Vagina (tissue), 2 donors: Measurements from ENCODE around the gene HNRNPA3. TPM values are rescaled to one million over a fixed set of nuclear protein-coding genes. Genes with fewer than 3 reads are reported as not detected.
A peak's percentile ranks its signal among the peaks of the same experiment; 100 is the strongest.

Experiments used
- DNase-seq, 2 donors: peaks; one replicate each; pipeline ENCODE4 v3.0.0-alpha.2; 2017; ENCODE audit errors: extremely low spot score in 2 of 2
- H3K27ac ChIP-seq: fragments of 200-600 bp; sonication (generic); one replicate; pipeline ENCODE4 v1.5.1; 2019
- H3K27me3 ChIP-seq: fragments of 200-600 bp; sonication (generic); one replicate; pipeline ENCODE4 v1.5.1; 2019
- H3K36me3 ChIP-seq, 2 donors: fragments of 200-600 bp; sonication (generic); one replicate each; pipeline ENCODE4 v1.5.1; 2017 to 2019
- H3K4me1 ChIP-seq: fragments of 200-600 bp; sonication (generic); one replicate; pipeline ENCODE4 v1.5.1; 2019
- H3K4me3 ChIP-seq, 2 donors: fragments of 200-600 bp; sonication (generic); 1 replicate in 1 of 2; 2 replicates in 1 of 2; pipeline ENCODE4 v1.5.1; 2016 to 2019
- H3K9me3 ChIP-seq: fragments of 200-600 bp; sonication (generic); one replicate; pipeline ENCODE4 v1.5.1; 2019
- POLR2A ChIP-seq, 2 donors: fragments of 450-650 bp; IDR thresholded peaks; one replicate each; pipeline ENCODE4 v1.6.1; 2017; ENCODE audit warnings: antibody characterized with exemption in 2 of 2, mild to moderate bottlenecking in 2 of 2, moderate library complexity in 2 of 2
- POLR2AphosphoS5 ChIP-seq, 2 donors: sonication (generic); formaldehyde crosslinking; IDR thresholded peaks; one replicate each; pipeline ENCODE4 v1.9.0; 2017; ENCODE audit warnings: antibody characterized with exemption in 2 of 2, mild to moderate bottlenecking in 2 of 2, low read depth in 1 of 2; ENCODE audit not compliant: insufficient read depth in 1 of 2
- intact Hi-C: fragments of 100-400 bp; cut with DNase I; formaldehyde crosslinking; loops from one replicate; pipeline ENCODE4 v1.15.1; 2023
- total RNA-seq: library from RNA; depleted of rRNA; stranded (reverse); fragments of >200 nt; gene quantifications from one replicate; pipeline ENCODE4 v1.2.3, GENCODE V29; 2016
- TF ChIP-seq, protein P1 (sequence below), 3 experiments: fragments of 450-650 bp in 2 of 3; fragments of 200-600 bp in 1 of 3; sonication (generic) in 1 of 3; IDR thresholded peaks; one replicate each; pipeline ENCODE4 v1.5.1; 2017 to 2019; ENCODE audit warnings: antibody characterized with exemption in 3 of 3, mild to moderate bottlenecking in 2 of 3, moderate library complexity in 2 of 3

HNRNPA3 gene
- total RNA-seq, 1 donor from 2014 or later: 77.8 TPM

DNA sequence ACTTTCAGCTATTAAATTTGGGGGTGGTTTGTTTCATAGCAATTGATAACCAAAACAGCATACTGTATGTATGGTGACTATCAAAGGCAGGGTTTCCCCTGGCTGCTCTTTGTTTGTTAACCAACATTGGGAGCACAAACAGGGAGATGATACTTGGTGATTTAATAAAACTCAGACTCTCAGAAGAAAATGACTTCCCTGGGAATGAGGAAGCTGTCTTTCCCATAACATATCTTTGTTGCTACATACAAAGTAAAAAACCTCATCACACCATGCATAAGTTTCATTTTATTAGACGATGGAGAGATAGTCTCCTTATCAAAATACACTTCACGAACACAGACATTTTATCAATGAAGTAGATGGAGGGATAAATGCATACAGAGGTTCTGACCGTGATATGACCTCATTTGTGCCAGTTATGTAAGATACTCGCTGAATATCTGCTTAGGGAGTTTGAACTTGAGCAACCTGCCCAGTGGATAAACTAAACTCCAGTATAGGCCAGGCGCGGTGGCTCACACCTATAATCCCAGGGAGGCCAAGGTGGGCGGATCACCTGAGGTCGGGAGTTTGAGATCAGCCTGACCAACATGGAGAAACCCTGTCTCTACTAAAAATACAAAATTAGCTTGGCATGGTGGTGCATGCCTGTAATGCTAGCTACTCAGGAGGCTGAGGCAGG is 55.7 kb downstream of the HNRNPA3 start:
- TF ChIP-seq, protein P1, sequence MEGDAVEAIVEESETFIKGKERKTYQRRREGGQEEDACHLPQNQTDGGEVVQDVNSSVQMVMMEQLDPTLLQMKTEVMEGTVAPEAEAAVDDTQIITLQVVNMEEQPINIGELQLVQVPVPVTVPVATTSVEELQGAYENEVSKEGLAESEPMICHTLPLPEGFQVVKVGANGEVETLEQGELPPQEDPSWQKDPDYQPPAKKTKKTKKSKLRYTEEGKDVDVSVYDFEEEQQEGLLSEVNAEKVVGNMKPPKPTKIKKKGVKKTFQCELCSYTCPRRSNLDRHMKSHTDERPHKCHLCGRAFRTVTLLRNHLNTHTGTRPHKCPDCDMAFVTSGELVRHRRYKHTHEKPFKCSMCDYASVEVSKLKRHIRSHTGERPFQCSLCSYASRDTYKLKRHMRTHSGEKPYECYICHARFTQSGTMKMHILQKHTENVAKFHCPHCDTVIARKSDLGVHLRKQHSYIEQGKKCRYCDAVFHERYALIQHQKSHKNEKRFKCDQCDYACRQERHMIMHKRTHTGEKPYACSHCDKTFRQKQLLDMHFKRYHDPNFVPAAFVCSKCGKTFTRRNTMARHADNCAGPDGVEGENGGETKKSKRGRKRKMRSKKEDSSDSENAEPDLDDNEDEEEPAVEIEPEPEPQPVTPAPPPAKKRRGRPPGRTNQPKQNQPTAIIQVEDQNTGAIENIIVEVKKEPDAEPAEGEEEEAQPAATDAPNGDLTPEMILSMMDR (IDR thresholded peaks at IDR 0.05): no peak
- TF ChIP-seq POLR2A (IDR thresholded peaks at IDR 0.05): no peak
- TF ChIP-seq POLR2AphosphoS5 (IDR thresholded peaks at IDR 0.05; ENCODE audit: insufficient read depth in 1 of 2, low read depth in 1 of 2): no peak

DNA sequence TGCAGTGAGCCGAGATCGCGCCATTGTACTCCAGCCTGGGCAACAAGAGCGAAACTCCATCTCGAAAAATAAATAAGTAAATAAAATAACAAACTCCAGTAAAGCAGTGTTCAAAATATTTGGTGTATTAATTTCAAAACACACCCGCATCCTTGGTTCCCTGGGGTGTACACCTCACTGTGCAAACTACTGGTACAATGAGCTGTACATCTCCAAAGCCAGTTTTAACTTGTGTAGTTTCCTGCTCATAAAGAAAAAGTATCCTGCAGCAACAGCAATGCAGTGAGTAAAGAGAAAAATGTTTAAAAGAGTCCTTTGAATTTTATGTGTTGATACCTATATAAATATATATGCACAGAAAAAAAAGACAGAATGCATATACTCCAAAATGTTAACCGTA is 56.3 kb downstream of the HNRNPA3 start:
- Histone ChIP-seq H3K27me3 (no peaks in the 10 kb centered on the region), H3K36me3 (no peaks in the 10 kb centered on the region), H3K4me1 (peaks cover 44% of the 10 kb centered on the region), H3K27ac (no peak overlapping the region), H3K9me3 (no peaks in the 10 kb centered on the region), H3K4me3 (no peak overlapping the region)
- intact Hi-C loops: no loop called here
- no peak for DNase-seq
- TF ChIP-seq POLR2A (IDR thresholded peaks at IDR 0.05) (no peak), POLR2AphosphoS5 (IDR thresholded peaks at IDR 0.05; ENCODE audit: insufficient read depth in 1 of 2, low read depth in 1 of 2) (no peak)
- TF ChIP-seq, protein P1 (IDR thresholded peaks at IDR 0.05): no peak

More for the DNA sequence above, 55.7 kb downstream of the HNRNPA3 start:
- H3K4me1 ChIP-seq: peaks cover 39% of the 10 kb centered on the region
- intact Hi-C loops: no loop called here
- no peak overlapping the region for H3K4me3 ChIP-seq
- no peaks in the 10 kb centered on the region for H3K9me3 ChIP-seq
- H3K27ac ChIP-seq: no peak overlapping the region
- no peaks in the 10 kb centered on the region for H3K27me3 ChIP-seq
- no peaks in the 10 kb centered on the region for H3K36me3 ChIP-seq
- DNase-seq: no peak

DNA sequence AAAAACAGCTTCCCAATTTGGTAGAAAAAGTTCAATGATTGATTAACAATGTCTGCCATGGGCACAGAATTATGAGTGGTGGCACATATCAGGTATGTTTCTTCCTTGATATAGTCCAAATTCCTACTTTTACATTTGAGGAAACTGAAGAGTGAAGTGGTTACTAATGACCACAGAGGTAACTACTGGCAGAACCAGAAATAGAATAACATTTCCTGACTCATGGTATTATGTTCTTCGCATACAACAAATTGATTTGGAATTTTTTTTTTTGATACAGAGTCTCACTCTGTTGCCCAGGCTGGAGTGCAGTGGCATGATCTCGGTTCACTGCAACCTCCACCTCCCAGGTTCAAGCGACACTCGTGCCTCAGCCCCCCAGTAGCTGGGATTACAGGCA is 57.9 kb downstream of the HNRNPA3 start:
- no peak for DNase-seq
- intact Hi-C loops: no loop called here
- Histone ChIP-seq H3K36me3 (no peaks in the 10 kb centered on the region), H3K27ac (no peak overlapping the region), H3K9me3 (no peaks in the 10 kb centered on the region), H3K4me3 (no peak overlapping the region), H3K27me3 (no peaks in the 10 kb centered on the region), H3K4me1 (peaks cover 53% of the 10 kb centered on the region)
- TF ChIP-seq POLR2AphosphoS5 (IDR thresholded peaks at IDR 0.05; ENCODE audit: insufficient read depth in 1 of 2, low read depth in 1 of 2) (no peak), POLR2A (IDR thresholded peaks at IDR 0.05) (no peak)
- TF ChIP-seq, protein P1 (IDR thresholded peaks at IDR 0.05): no peak

DNA sequence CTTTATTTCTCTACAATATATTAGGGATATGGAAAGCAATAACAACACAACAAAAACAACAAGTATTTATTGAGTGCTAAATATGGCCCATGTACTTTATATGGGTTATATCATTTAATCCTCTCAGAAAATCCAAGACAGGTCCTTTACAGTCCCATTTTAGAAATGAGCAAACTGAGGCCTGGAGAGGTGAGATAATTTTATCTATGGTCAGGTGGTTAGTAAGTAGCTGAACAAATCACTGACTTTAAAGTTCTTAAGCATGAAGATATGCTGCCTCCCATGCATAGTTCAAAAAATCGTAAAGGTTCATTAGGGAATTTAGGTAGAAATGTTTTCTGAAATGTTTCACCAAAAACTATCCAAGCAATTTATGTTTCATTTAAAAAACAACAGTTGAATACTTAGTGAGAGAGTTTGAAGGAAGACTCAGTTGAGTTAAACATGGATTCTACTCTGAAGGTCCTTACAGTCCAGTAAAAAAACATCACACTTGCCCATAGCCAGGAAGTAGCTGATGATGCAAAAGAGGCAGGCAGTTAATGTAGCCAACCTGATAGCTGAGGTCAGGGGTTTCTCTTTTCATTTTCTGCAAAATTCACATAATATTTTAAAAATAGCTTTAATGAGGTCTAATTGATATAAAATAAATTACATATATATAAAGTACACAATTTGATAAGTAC is 59.5 kb downstream of the HNRNPA3 start:
- Histone ChIP-seq H3K27me3 (no peaks in the 10 kb centered on the region), H3K27ac (no peak overlapping the region), H3K4me1 (peaks cover 37% of the 10 kb centered on the region), H3K36me3 (no peaks in the 10 kb centered on the region), H3K9me3 (no peaks in the 10 kb centered on the region), H3K4me3 (no peak overlapping the region)
- intact Hi-C loops: no loop called here
- DNase-seq: no peak
- TF ChIP-seq, protein P1 (IDR thresholded peaks at IDR 0.05): no peak
- TF ChIP-seq POLR2A (IDR thresholded peaks at IDR 0.05) (no peak), POLR2AphosphoS5 (IDR thresholded peaks at IDR 0.05; ENCODE audit: insufficient read depth in 1 of 2, low read depth in 1 of 2) (no peak)

DNA sequence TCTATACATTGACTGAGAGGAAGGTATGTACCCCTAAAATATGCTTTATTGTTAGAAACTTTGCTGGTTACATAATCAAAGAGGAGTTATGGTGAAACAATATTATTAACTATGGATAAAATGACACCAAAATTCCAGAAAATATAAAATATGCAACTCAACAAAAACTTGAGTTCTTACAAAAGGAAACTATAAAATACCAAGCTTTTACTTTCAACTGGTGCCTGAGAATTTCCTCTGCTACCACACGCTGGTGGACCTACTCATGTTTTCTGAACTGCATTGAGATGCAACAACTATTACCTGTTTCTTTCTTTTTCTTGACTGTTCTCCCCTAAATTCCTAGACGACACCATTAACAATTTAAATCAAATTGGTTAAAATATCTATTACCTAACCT is 60.2 kb downstream of the HNRNPA3 start:
- Histone ChIP-seq H3K36me3 (no peaks in the 10 kb centered on the region), H3K4me1 (peaks cover 35% of the 10 kb centered on the region), H3K27me3 (no peaks in the 10 kb centered on the region), H3K27ac (peak overlapping the region; percentile 33), H3K9me3 (no peaks in the 10 kb centered on the region), H3K4me3 (no peak overlapping the region)
- TF ChIP-seq POLR2AphosphoS5 (IDR thresholded peaks at IDR 0.05; ENCODE audit: insufficient read depth in 1 of 2, low read depth in 1 of 2) (no peak), POLR2A (IDR thresholded peaks at IDR 0.05) (no peak)
- TF ChIP-seq, protein P1 (IDR thresholded peaks at IDR 0.05): no peak
- DNase-seq: no peak
- intact Hi-C loops: no loop called here
